H1 (cell line): ENCODE measurements around the gene ITGA8. TPM values are rescaled to one million over a fixed set of nuclear protein-coding genes. Genes with fewer than 3 reads are reported as not detected.

ENCODE experiments used
- CTCF ChIA-PET: fragments of 300-600 bp; sonication (Branson Sonifier 250); formaldehyde crosslinking; loops from one replicate; lab custom pipeline; 2021; ENCODE audit not compliant: partially characterized antibody; lab: Charles Lee
- POLR2A ChIA-PET: fragments of 300-600 bp; sonication (Branson Sonifier 250); formaldehyde crosslinking; loops from one replicate; lab custom pipeline; 2021; ENCODE audit warnings: inconsistent platforms; ENCODE audit not compliant: partially characterized antibody; lab: Charles Lee
- DNase-seq, 2 experiments: peaks; one replicate each; pipeline versions ENCODE4 v3.0.0 to v3.0.0-alpha.2; 2010 to 2022; ENCODE audit warnings: low spot score in 2 of 2, low read depth in 1 of 2, mixed read lengths in 1 of 2
- FAIRE-seq: peaks from 2 replicates; lab custom pipeline; 2011; peaks lifted over from hg19 to GRCh38; lab: Jason Lieb, UNC
- H2AFZ ChIP-seq: 2 replicates; pipeline ENCODE4 v1.8.1; 2012; ENCODE audit warnings: low read length, inconsistent platforms
- H2AK5ac ChIP-seq: 2 replicates; pipeline ENCODE4 v1.6.1; 2013; ENCODE audit warnings: low read depth, low read length
- H2BK120ac ChIP-seq: replicated peaks from 2 replicates; pipeline ENCODE3; 2013; ENCODE audit warnings: low read depth, low read length, inconsistent platforms
- H2BK12ac ChIP-seq: 2 replicates; pipeline ENCODE4 v1.6.1; 2013; ENCODE audit warnings: low read depth, low read length
- H2BK15ac ChIP-seq: 2 replicates; pipeline ENCODE4 v1.6.1; 2013; ENCODE audit warnings: low read length
- H2BK20ac ChIP-seq: 2 replicates; pipeline ENCODE4 v1.6.1; 2013; ENCODE audit warnings: low read length
- H2BK5ac ChIP-seq: 2 replicates; pipeline ENCODE4 v1.6.1; 2013; ENCODE audit warnings: low read depth, low read length
- H3K14ac ChIP-seq: 2 replicates; pipeline ENCODE4 v1.6.1; 2013; ENCODE audit warnings: inconsistent platforms; ENCODE audit not compliant: insufficient read length
- H3K18ac ChIP-seq: 2 replicates; pipeline ENCODE4 v1.6.1; 2013; ENCODE audit warnings: low read length; ENCODE audit errors: extremely low read depth
- H3K23ac ChIP-seq: 2 replicates; pipeline ENCODE4 v1.6.1; 2013; ENCODE audit warnings: inconsistent platforms; ENCODE audit not compliant: insufficient read length
- H3K23me2 ChIP-seq: 2 replicates; pipeline ENCODE4 v1.6.1; 2013; ENCODE audit warnings: low read depth, low read length
- H3K27ac ChIP-seq: 2 replicates; pipeline ENCODE4 v1.6.1; 2011; ENCODE audit warnings: low read depth, low read length, inconsistent platforms
- H3K27me3 ChIP-seq, 4 experiments: replicated peaks in 1 of 4; 1 replicate in 1 of 4; 2 replicates in 3 of 4; pipeline versions ENCODE4 v1.6.1 to v1.8.1; 2011 to 2013; ENCODE audit warnings: low read length in 3 of 4, mild to moderate bottlenecking in 3 of 4, inconsistent platforms in 2 of 4, mixed read lengths in 2 of 4, moderate library complexity in 1 of 4; ENCODE audit not compliant: control insufficient read depth in 3 of 4, insufficient read depth in 3 of 4; ENCODE audit errors: extremely low read depth in 1 of 4
- H3K36me3 ChIP-seq, 4 experiments: 2 replicates each; pipeline versions ENCODE4 v1.6.1 to v1.8.1; 2011 to 2013; ENCODE audit warnings: mild to moderate bottlenecking in 4 of 4, low read length in 3 of 4, moderate library complexity in 2 of 4, control low read depth in 1 of 4, inconsistent platforms in 1 of 4; ENCODE audit not compliant: insufficient read depth in 4 of 4, control insufficient read depth in 2 of 4
- H3K4ac ChIP-seq: replicated peaks from 2 replicates; pipeline ENCODE3; 2013; ENCODE audit warnings: low read length, low read depth, mixed read lengths, inconsistent platforms; ENCODE audit not compliant: insufficient read length
- H3K4me1 ChIP-seq, 4 experiments: replicated peaks in 1 of 4; 1 replicate in 1 of 4; 2 replicates in 3 of 4; pipeline versions ENCODE4 v1.6.1 to v1.8.1; 2011 to 2013; ENCODE audit warnings: low read length in 3 of 4, inconsistent platforms in 2 of 4, mixed read lengths in 1 of 4; ENCODE audit not compliant: insufficient read depth in 4 of 4, control insufficient read depth in 3 of 4
- H3K4me2 ChIP-seq, 2 experiments: 2 replicates each; pipeline versions ENCODE4 v1.6.1 to v1.8.1; 2011 to 2013; ENCODE audit warnings: low read depth in 2 of 2, low read length in 2 of 2, control low read depth in 1 of 2, inconsistent platforms in 1 of 2, mild to moderate bottlenecking in 1 of 2; ENCODE audit not compliant: insufficient read depth in 1 of 2
- H3K4me3 ChIP-seq, 4 experiments: fragments of 200-600, 300-600 bp in 1 of 4; sonication (generic), shearing (Covaris generic), sonication (Bioruptor Twin) in 1 of 4; 2 replicates each; pipeline versions ENCODE4 v1.5.1 to v1.8.1; 2011 to 2016; ENCODE audit warnings: low read length in 4 of 4, low read depth in 3 of 4, control low read depth in 2 of 4, inconsistent platforms in 2 of 4, mild to moderate bottlenecking in 2 of 4, mixed read lengths in 1 of 4, moderate library complexity in 1 of 4; ENCODE audit not compliant: insufficient read depth in 2 of 4; ENCODE audit errors: extremely low read depth in 1 of 4
- H3K56ac ChIP-seq: replicated peaks from 2 replicates; pipeline ENCODE3; 2013; ENCODE audit warnings: low read depth, mild to moderate bottlenecking, mixed read lengths, low read length, inconsistent platforms; ENCODE audit not compliant: insufficient read length
- H3K79me1 ChIP-seq: 2 replicates; pipeline ENCODE4 v1.6.1; 2013; ENCODE audit warnings: low read depth, low read length, control low read depth
- H3K79me2 ChIP-seq, 2 experiments: 2 replicates each; pipeline versions ENCODE4 v1.6.1 to v1.8.1; 2012 to 2013; ENCODE audit warnings: low read length in 2 of 2, mild to moderate bottlenecking in 2 of 2, inconsistent platforms in 1 of 2; ENCODE audit not compliant: insufficient read depth in 2 of 2, control insufficient read depth in 1 of 2
- H3K9ac ChIP-seq, 4 experiments: replicated peaks in 1 of 4; 1 replicate in 1 of 4; 2 replicates in 3 of 4; pipeline versions ENCODE4 v1.6.1 to v1.8.1; 2011 to 2013; ENCODE audit warnings: low read depth in 3 of 4, low read length in 3 of 4, control low read depth in 2 of 4, mild to moderate bottlenecking in 2 of 4, moderate library complexity in 2 of 4, inconsistent platforms in 1 of 4; ENCODE audit errors: extremely low read depth in 1 of 4
- H3K9me3 ChIP-seq, 2 experiments: 2 replicates each; pipeline versions ENCODE4 v1.6.1 to v1.8.1; 2012 to 2013; ENCODE audit warnings: mild to moderate bottlenecking in 2 of 2, moderate library complexity in 2 of 2, control low read depth in 1 of 2, inconsistent platforms in 1 of 2, low read depth in 1 of 2, low read length in 1 of 2, mixed read lengths in 1 of 2; ENCODE audit not compliant: insufficient read depth in 2 of 2
- H4K20me1 ChIP-seq, 2 experiments: replicated peaks in 1 of 2; 2 replicates each; pipeline versions ENCODE3 to v1.8.1; 2011 to 2013; ENCODE audit warnings: inconsistent platforms in 2 of 2, low read length in 2 of 2, mild to moderate bottlenecking in 1 of 2; ENCODE audit not compliant: insufficient read depth in 2 of 2, control insufficient read depth in 1 of 2
- H4K5ac ChIP-seq: 2 replicates; pipeline ENCODE4 v1.6.1; 2013; ENCODE audit warnings: low read length, low read depth, mixed read lengths, inconsistent platforms; ENCODE audit not compliant: insufficient read length
- H4K8ac ChIP-seq: 2 replicates; pipeline ENCODE4 v1.8.0; 2013; ENCODE audit warnings: mild to moderate bottlenecking, moderate library complexity, low read length, inconsistent platforms; ENCODE audit not compliant: insufficient read depth; ENCODE audit errors: extremely low read depth
- H4K91ac ChIP-seq: replicated peaks from 2 replicates; pipeline ENCODE3; 2013; ENCODE audit warnings: low read length, mixed read lengths, inconsistent platforms; ENCODE audit not compliant: insufficient read length
- BACH1 ChIP-seq: IDR thresholded peaks from 2 replicates; pipeline ENCODE4 v1.6.1; 2012; ENCODE audit warnings: low read length, improper control_type of control experiment
- BCL11A ChIP-seq, 2 experiments: IDR thresholded peaks; one replicate each; pipeline ENCODE4 v1.6.1; 2011; ENCODE audit warnings: low read depth in 2 of 2, low read length in 2 of 2, mild to moderate bottlenecking in 2 of 2
- CBX5 ChIP-seq: fragments of 300-800, 300-1000 bp; sonication (generic); IDR thresholded peaks from 2 replicates; pipeline ENCODE4 v1.7.1; 2016; ENCODE audit warnings: antibody characterized with exemption, low read length, low read depth
- E2F6 ChIP-seq: IDR thresholded peaks from 2 replicates; pipeline ENCODE4 v1.6.1; 2012; ENCODE audit warnings: inconsistent platforms
- EP300 ChIP-seq, 2 experiments: IDR thresholded peaks; 1 replicate in 1 of 2; 2 replicates in 1 of 2; pipeline ENCODE4 v1.6.1; 2011 to 2012; ENCODE audit warnings: low read depth in 2 of 2, low read length in 2 of 2, mild to moderate bottlenecking in 2 of 2, borderline replicate concordance in 1 of 2, inconsistent platforms in 1 of 2, moderate library complexity in 1 of 2
- FOSL1 ChIP-seq: IDR thresholded peaks from 2 replicates; pipeline ENCODE4 v1.6.1; 2011; ENCODE audit warnings: mild to moderate bottlenecking, low read depth, low read length, moderate library complexity; ENCODE audit not compliant: insufficient read depth
- KDM4A ChIP-seq: IDR thresholded peaks from one replicate; pipeline ENCODE4 v1.7.1; 2012; ENCODE audit warnings: low read depth, mild to moderate bottlenecking, moderate library complexity, low read length, inconsistent platforms; ENCODE audit not compliant: severe bottlenecking
- MAX ChIP-seq: IDR thresholded peaks from 2 replicates; pipeline ENCODE4 v1.6.1; 2012; ENCODE audit warnings: inconsistent platforms
- POLR2A ChIP-seq, 2 experiments: IDR thresholded peaks; 1 replicate in 1 of 2; 2 replicates in 1 of 2; pipeline ENCODE4 v1.6.1; 2011; ENCODE audit warnings: low read depth in 2 of 2, low read length in 2 of 2, mild to moderate bottlenecking in 2 of 2; ENCODE audit errors: control extremely low read depth in 1 of 2
- RBBP5 ChIP-seq: IDR thresholded peaks from 2 replicates; pipeline ENCODE4 v1.7.1; 2012; ENCODE audit warnings: low read depth, mild to moderate bottlenecking, inconsistent platforms, low read length, moderate library complexity, borderline replicate concordance
- RFX5 ChIP-seq: IDR thresholded peaks from 2 replicates; pipeline ENCODE4 v1.6.1; 2011; ENCODE audit warnings: low read depth, low read length, improper control_type of control experiment, borderline replicate concordance
- SIRT6 ChIP-seq: IDR thresholded peaks from one replicate; pipeline ENCODE4 v1.7.1; 2012; ENCODE audit warnings: low read length, inconsistent platforms
- SP1 ChIP-seq: IDR thresholded peaks from 2 replicates; pipeline ENCODE4 v1.6.1; 2011; ENCODE audit warnings: low read depth, low read length
- TCF12 ChIP-seq: IDR thresholded peaks from 2 replicates; pipeline ENCODE4 v1.6.1; 2011; ENCODE audit warnings: low read depth, mild to moderate bottlenecking, low read length
- WGBS, 2 experiments: shearing (Covaris generic) in 1 of 2; methylation state at CpG; one replicate each; pipeline versions ENCODE4 v1.1.6 to v1.1.7; 2013 to 2015; ENCODE audit warnings: low lambda C conversion rate in 2 of 2, mixed read lengths in 2 of 2, inconsistent platforms in 1 of 2, low coverage in 1 of 2, missing lambda C conversion rate in 1 of 2; ENCODE audit not compliant: insufficient replicate concordance in 2 of 2, insufficient coverage in 1 of 2, insufficient read length in 1 of 2; ENCODE audit errors: extremely low coverage in 1 of 2, missing lambda C conversion rate in 1 of 2; 5-methylcytosine and 5-hydroxymethylcytosine counted together
- polyA plus RNA-seq, 7 experiments: library from polyadenylated mRNA; depleted of rRNA in 3 of 7; stranded (reverse) in 5 of 7; unstranded in 2 of 7; fragments of >200 nt in 5 of 7; fragments of 200-250 nt in 2 of 7; gene quantifications; 1 replicate in 5 of 7; 2 replicates in 1 of 7; 4 replicates in 1 of 7; pipeline versions ENCODE4 v1.2.1 to v1.2.3, GENCODE V29; 2011 to 2013; ENCODE audit warnings: missing spikeins in 2 of 7, mixed read lengths in 2 of 7
- total RNA-seq: library from RNA; stranded (reverse); fragmentation: NEBNext Ultra II Directional; extraction: Animal tissue kit (Norgen Biotek cat#: 25700); gene quantifications from 2 replicates; pipeline ENCODE4 v1.2.1, GENCODE V29; 2021

ITGA8 gene
- total and polyA plus RNA-seq, 2 of the 8 experiments (the other 6 are each of a cell fraction or from before 2014, with no cell fraction given), result not detected

- Histone ChIP-seq H3K23me2 (no peaks in the 10 kb centered on the region), H3K79me1 (no peaks in the 10 kb centered on the region), H3K23ac (no peak overlapping the region), H4K20me1 (no peaks in the 10 kb centered on the region), H3K27me3 (no peaks in the 10 kb centered on the region), H4K91ac (no peak overlapping the region), H4K5ac (no peak overlapping the region), H2BK5ac (no peak overlapping the region), H3K9ac (no peak overlapping the region), H2BK15ac (no peak overlapping the region), H2AK5ac (no peak overlapping the region), H4K8ac (no peak overlapping the region), H3K27ac (no peak overlapping the region), H3K4ac (no peak overlapping the region), H3K4me2 (no peak overlapping the region), H2AFZ (no peak overlapping the region), H2BK120ac (no peak overlapping the region), H2BK12ac (no peak overlapping the region), H3K4me1 (peaks cover 0 to 3% (median 0%) of the 10 kb centered on the region in 4 experiments; a peak in 1 of 7 replicates), H3K9me3 (peaks cover 3% of the 10 kb centered on the region in 2 experiments; a peak in 2 of 4 replicates), H3K4me3 (no peak overlapping the region), H3K79me2 (no peaks in the 10 kb centered on the region), H3K56ac (no peak overlapping the region), H2BK20ac (no peak overlapping the region), H3K18ac (no peak overlapping the region), H3K36me3 (no peaks in the 10 kb centered on the region), H3K14ac (no peak overlapping the region)
- WGBS, 2 experiments, result 89% methylated on average over 2 of the region's 2 CpGs; no CpG with 5 or more reads in 1 of the 2 experiments
- FAIRE-seq (no peak), DNase-seq (no peak)
- ChIA-PET CTCF (interaction anchor here (0.9 kb wide), 1 partner anchor 170 kb away, joined by 3 read pairs; no protein-coding TSS in a partner anchor), POLR2A (no interaction called here)
- no peak for TF ChIP-seq RFX5
- TF ChIP-seq TCF12, result no peak
- TF ChIP-seq EP300 (IDR thresholded peaks at IDR 0.05; ENCODE audit: borderline replicate concordance in 1 of 2, low read depth in 2 of 2, low read length in 2 of 2), result no peak
- no peak for TF ChIP-seq CBX5
- no peak for TF ChIP-seq E2F6
- TF ChIP-seq BACH1, result no peak
- TF ChIP-seq KDM4A, result no peak
- no peak for TF ChIP-seq SIRT6
- TF ChIP-seq MAX, result no peak
- TF ChIP-seq SP1, result no peak
- TF ChIP-seq POLR2A (IDR thresholded peaks at IDR 0.05; ENCODE audit: control extremely low read depth in 1 of 2, low read depth in 2 of 2, low read length in 2 of 2), result no peak
- TF ChIP-seq FOSL1, result no peak
- no peak for TF ChIP-seq BCL11A (IDR thresholded peaks at IDR 0.05; ENCODE audit: low read depth in 2 of 2, low read length in 2 of 2)
- TF ChIP-seq RBBP5, result no peak
These were observed 174.5 kb downstream of the ITGA8 start for GRCh38 chr10:15545266-15545665.
